CD14-positive monocyte (primary cell): ENCODE results near the gene EHD3. TPM values are rescaled to one million over a fixed set of nuclear protein-coding genes. Genes with fewer than 3 reads are reported as not detected.

ENCODE experiments used
- DNase-seq, 3 donors: peaks; one replicate each; pipeline ENCODE4 v3.0.0-alpha.2; 2011 to 2022
- H2AFZ ChIP-seq: 2 replicates; pipeline ENCODE4 v1.6.0; 2012; ENCODE audit warnings: mild to moderate bottlenecking, low read depth, low read length, inconsistent platforms; ENCODE audit not compliant: insufficient read depth, poor library complexity, severe bottlenecking
- H3K27ac ChIP-seq, 2 donors: 1 replicate in 1 of 2; 2 replicates in 1 of 2; pipeline ENCODE4 v1.5.1; 2012 to 2013; ENCODE audit warnings: low read length in 2 of 2, control low read depth in 1 of 2, inconsistent platforms in 1 of 2, low read depth in 1 of 2, mild to moderate bottlenecking in 1 of 2
- H3K27me3 ChIP-seq, 2 donors: one replicate each; pipeline versions ENCODE4 v1.6.0 to v1.6.1; 2011 to 2013; ENCODE audit warnings: low read length in 2 of 2; ENCODE audit not compliant: control insufficient read depth in 2 of 2, insufficient read depth in 2 of 2
- H3K36me3 ChIP-seq, 2 donors: replicated peaks in 1 of 2; 1 replicate in 1 of 2; 2 replicates in 1 of 2; pipeline versions ENCODE4 v1.5.1 to v1.6.1; 2012 to 2013; ENCODE audit warnings: low read length in 2 of 2, control low read depth in 1 of 2, inconsistent platforms in 1 of 2, mild to moderate bottlenecking in 1 of 2; ENCODE audit not compliant: insufficient read depth in 2 of 2, control insufficient read depth in 1 of 2
- H3K4me1 ChIP-seq, 2 donors: 1 replicate in 1 of 2; 2 replicates in 1 of 2; pipeline versions ENCODE4 v1.5.1 to v1.6.1; 2012 to 2013; ENCODE audit warnings: low read length in 2 of 2, control low read depth in 1 of 2, inconsistent platforms in 1 of 2, mild to moderate bottlenecking in 1 of 2, moderate library complexity in 1 of 2; ENCODE audit not compliant: insufficient read depth in 2 of 2, control insufficient read depth in 1 of 2
- H3K4me2 ChIP-seq: replicated peaks from 2 replicates; pipeline ENCODE3; 2012; ENCODE audit warnings: low read length, moderate library complexity, mild to moderate bottlenecking; ENCODE audit not compliant: poor library complexity, severe bottlenecking; ENCODE audit errors: extremely low read depth
- H3K4me3 ChIP-seq, 3 experiments: fragments of 200-600 bp in 1 of 3; sonication (generic) in 1 of 3; replicated peaks in 1 of 3; 1 replicate in 2 of 3; 2 replicates in 1 of 3; pipeline ENCODE4 v1.5.1; 2011 to 2013; ENCODE audit warnings: low read length in 3 of 3, mild to moderate bottlenecking in 3 of 3, control low read depth in 2 of 3, low read depth in 2 of 3, inconsistent platforms in 1 of 3, moderate library complexity in 1 of 3
- H3K79me2 ChIP-seq: 2 replicates; pipeline ENCODE4 v1.6.0; 2012; ENCODE audit warnings: mild to moderate bottlenecking, control low read depth, inconsistent platforms, low read length, moderate library complexity; ENCODE audit not compliant: insufficient read depth
- H3K9ac ChIP-seq: 2 replicates; pipeline ENCODE4 v1.6.0; 2017; ENCODE audit warnings: low read length, mild to moderate bottlenecking; ENCODE audit not compliant: insufficient read depth, poor library complexity, severe bottlenecking
- H3K9me3 ChIP-seq, 2 donors: replicated peaks in 1 of 2; 1 replicate in 1 of 2; 2 replicates in 1 of 2; pipeline versions ENCODE4 v1.5.1 to v1.6.1; 2012 to 2013; ENCODE audit warnings: low read length in 2 of 2, control low read depth in 1 of 2; ENCODE audit not compliant: control insufficient read depth in 1 of 2, insufficient read depth in 1 of 2
- H4K20me1 ChIP-seq: 2 replicates; pipeline ENCODE4 v1.6.0; 2012; ENCODE audit warnings: mild to moderate bottlenecking, low read length, control low read depth, moderate library complexity; ENCODE audit not compliant: insufficient read depth
- H3K27ac Mint-ChIP-seq, 7 donors: one replicate each; pipeline ENCODE4 v1.8.0; 2020; ENCODE audit warnings: mild to moderate bottlenecking in 7 of 7, mixed read lengths in 7 of 7, moderate library complexity in 6 of 7, inconsistent platforms in 2 of 7
- H3K27me3 Mint-ChIP-seq, 3 donors: one replicate each; pipeline ENCODE4 v1.8.0; 2021 to 2022; ENCODE audit warnings: low read depth in 3 of 3, mild to moderate bottlenecking in 3 of 3, mixed read lengths in 3 of 3, moderate library complexity in 3 of 3, inconsistent platforms in 1 of 3
- H3K36me3 Mint-ChIP-seq, 2 donors: one replicate each; pipeline ENCODE4 v1.8.0; 2020; ENCODE audit warnings: mixed read lengths in 2 of 2, inconsistent platforms in 1 of 2, mild to moderate bottlenecking in 1 of 2
- H3K4me1 Mint-ChIP-seq: one replicate; pipeline ENCODE4 v1.8.0; 2020; ENCODE audit warnings: mild to moderate bottlenecking, mixed read lengths
- H3K4me3 Mint-ChIP-seq, 2 donors: one replicate each; pipeline ENCODE4 v1.8.0; 2020; ENCODE audit warnings: mild to moderate bottlenecking in 2 of 2, mixed read lengths in 2 of 2, moderate library complexity in 1 of 2
- H3K9me3 Mint-ChIP-seq, 7 donors: one replicate each; pipeline ENCODE4 v1.8.0; 2020 to 2022; ENCODE audit warnings: mixed read lengths in 7 of 7, mild to moderate bottlenecking in 6 of 7, moderate library complexity in 6 of 7, inconsistent platforms in 2 of 7
- WGBS: methylation state at CpG from one replicate; pipeline ENCODE4 v1.1.5; 2013; ENCODE audit warnings: missing lambda C conversion rate; ENCODE audit not compliant: insufficient coverage; 5-methylcytosine and 5-hydroxymethylcytosine counted together
- intact Hi-C, 2 donors: fragments of 100-400 bp; cut with micrococcal nuclease; formaldehyde crosslinking; loops; one replicate each; pipeline versions ENCODE4 v1.15.0 to v1.15.1; 2023
- polyA plus RNA-seq, 3 donors: library from polyadenylated mRNA; depleted of rRNA in 1 of 3; unstranded in 2 of 3; stranded (reverse) in 1 of 3; fragments of 300-500 nt in 2 of 3; fragments of >200 nt in 1 of 3; fragmentation: Illumina TruSeq in 2 of 3; gene quantifications; 1 replicate in 2 of 3; 2 replicates in 1 of 3; pipeline ENCODE4 v1.2.3, GENCODE V29; 2012 to 2021
- TF ChIP-seq, protein P1 (sequence below): fragments of 200-600 bp; IDR thresholded peaks from one replicate; pipeline ENCODE4 v1.8.0; 2022; ENCODE audit warnings: antibody characterized with exemption, mild to moderate bottlenecking

Gene EHD3
- polyA plus RNA-seq, 3 donors, result 1.1 to 1.5 (median 1.4) TPM

DNA sequence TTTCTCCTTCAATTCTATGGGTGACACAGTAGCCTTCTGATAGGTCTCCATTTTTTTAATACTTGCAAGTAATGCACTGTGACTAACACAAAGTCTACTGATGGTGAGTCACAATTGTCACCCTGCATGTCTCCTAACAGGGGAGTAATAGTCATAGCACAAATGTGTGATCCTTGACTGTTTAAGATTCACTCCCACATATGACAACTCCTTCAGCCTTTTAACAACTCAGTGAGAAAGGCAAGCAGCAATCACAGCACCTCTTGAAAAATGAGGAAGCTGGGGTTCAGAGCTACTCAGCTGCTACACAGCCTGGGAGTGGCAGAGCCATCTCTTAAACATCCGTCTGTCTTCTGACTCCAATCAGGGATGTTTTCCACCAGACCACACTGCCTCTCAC is 63.8 kb downstream of the EHD3 start:
- Histone ChIP-seq H3K27me3 (no peaks in the 10 kb centered on the region), H3K9me3 (no peaks in the 10 kb centered on the region), H3K4me1 (no peaks in the 10 kb centered on the region), H3K79me2 (no peaks in the 10 kb centered on the region), H2AFZ (peak overlapping the region; percentile 6), H3K4me2 (no peak overlapping the region), H3K9ac (no peak overlapping the region), H4K20me1 (no peaks in the 10 kb centered on the region), H3K27ac (no peak overlapping the region), H3K4me3 (no peak overlapping the region), H3K36me3 (no peaks in the 10 kb centered on the region)
- Mint-ChIP-seq H3K4me3 (no peak overlapping the region), H3K9me3 (peaks cover 0 to 2% (median 0%) of the 10 kb centered on the region in 7 donors), H3K27me3 (peaks cover 0 to 4% (median 0%) of the 10 kb centered on the region in 3 donors), H3K4me1 (peaks cover 3% of the 10 kb centered on the region), H3K27ac (peak overlapping the region in 2 of 7 donors; percentile 88 to 91), H3K36me3 (no peaks in the 10 kb centered on the region)
- intact Hi-C loops, result no loop called here
- DNase-seq, result peak; percentile 56 to 85 (median 67)
- TF ChIP-seq, protein P1, sequence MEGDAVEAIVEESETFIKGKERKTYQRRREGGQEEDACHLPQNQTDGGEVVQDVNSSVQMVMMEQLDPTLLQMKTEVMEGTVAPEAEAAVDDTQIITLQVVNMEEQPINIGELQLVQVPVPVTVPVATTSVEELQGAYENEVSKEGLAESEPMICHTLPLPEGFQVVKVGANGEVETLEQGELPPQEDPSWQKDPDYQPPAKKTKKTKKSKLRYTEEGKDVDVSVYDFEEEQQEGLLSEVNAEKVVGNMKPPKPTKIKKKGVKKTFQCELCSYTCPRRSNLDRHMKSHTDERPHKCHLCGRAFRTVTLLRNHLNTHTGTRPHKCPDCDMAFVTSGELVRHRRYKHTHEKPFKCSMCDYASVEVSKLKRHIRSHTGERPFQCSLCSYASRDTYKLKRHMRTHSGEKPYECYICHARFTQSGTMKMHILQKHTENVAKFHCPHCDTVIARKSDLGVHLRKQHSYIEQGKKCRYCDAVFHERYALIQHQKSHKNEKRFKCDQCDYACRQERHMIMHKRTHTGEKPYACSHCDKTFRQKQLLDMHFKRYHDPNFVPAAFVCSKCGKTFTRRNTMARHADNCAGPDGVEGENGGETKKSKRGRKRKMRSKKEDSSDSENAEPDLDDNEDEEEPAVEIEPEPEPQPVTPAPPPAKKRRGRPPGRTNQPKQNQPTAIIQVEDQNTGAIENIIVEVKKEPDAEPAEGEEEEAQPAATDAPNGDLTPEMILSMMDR, result no peak
- WGBS, result no CpG with 5 or more reads among the region's 1 CpG

DNA sequence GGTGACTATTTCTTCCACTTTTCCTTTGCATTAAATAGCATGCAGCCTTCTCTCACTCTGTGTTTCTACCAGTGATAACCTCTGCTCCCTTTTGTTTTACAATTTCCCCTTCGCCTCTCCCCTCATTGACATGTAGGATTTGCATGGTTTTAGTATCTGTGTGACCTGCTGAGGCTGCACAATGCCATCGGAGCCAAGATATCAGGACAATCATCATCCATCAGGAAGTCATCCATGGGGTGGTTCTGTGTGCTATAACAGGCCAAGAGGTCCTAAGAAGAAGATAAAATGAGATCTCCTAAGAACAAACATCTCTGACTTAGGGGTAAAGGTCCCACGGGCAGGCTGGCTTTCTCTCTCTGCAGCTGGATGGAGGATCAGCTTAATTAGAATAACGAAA is 65.6 kb downstream of the EHD3 start:
- H3K4me1 ChIP-seq, result no peaks in the 10 kb centered on the region
- DNase-seq, result no peak
- H3K27me3 Mint-ChIP-seq, result peaks cover 0 to 4% (median 1%) of the 10 kb centered on the region in 3 donors
- no peak overlapping the region for H3K9ac ChIP-seq
- H3K4me3 ChIP-seq, result no peak overlapping the region
- no peak overlapping the region for H3K4me2 ChIP-seq
- WGBS, result no CpG with 5 or more reads among the region's 4 CpGs
- intact Hi-C loops, result no loop called here
- peaks cover 3% of the 10 kb centered on the region for H3K4me1 Mint-ChIP-seq
- H4K20me1 ChIP-seq, result no peaks in the 10 kb centered on the region
- H3K36me3 ChIP-seq, result no peaks in the 10 kb centered on the region
- TF ChIP-seq, protein P1, result no peak
- H2AFZ ChIP-seq, result no peak overlapping the region
- H3K9me3 ChIP-seq, result no peaks in the 10 kb centered on the region
- H3K27ac Mint-ChIP-seq, result peak overlapping the region in 1 of 7 donors; percentile 2
- no peaks in the 10 kb centered on the region for H3K36me3 Mint-ChIP-seq
- no peaks in the 10 kb centered on the region for H3K79me2 ChIP-seq
- H3K4me3 Mint-ChIP-seq, result no peak overlapping the region
- peaks cover 0 to 2% (median 0%) of the 10 kb centered on the region in 7 donors for H3K9me3 Mint-ChIP-seq
- H3K27ac ChIP-seq, result no peak overlapping the region
- H3K27me3 ChIP-seq, result no peaks in the 10 kb centered on the region
